PC-9 (cell line): ENCODE data around the gene SIGLEC9. TPM values are rescaled to one million over a fixed set of nuclear protein-coding genes. Genes with fewer than 3 reads are reported as not detected.

ENCODE experiments used
- BruUV-seq: library from RNA; stranded (reverse); fragments of 400-500 nt; replicated peaks from 2 replicates; lab custom pipeline; 2021; lab: Mats Ljungman, UMichigan
- CTCF ChIA-PET: fragments of 300-600 bp; sonication (Branson Sonifier 250); formaldehyde crosslinking; loops from one replicate; lab custom pipeline; 2022; ENCODE audit warnings: antibody characterized with exemption; lab: Charles Lee
- POLR2A ChIA-PET: fragments of 300-600 bp; sonication (Branson Sonifier 250); formaldehyde crosslinking; loops from one replicate; lab custom pipeline; 2022; ENCODE audit warnings: antibody characterized with exemption; ENCODE audit not compliant: unreplicated experiment; lab: Charles Lee
- DNase-seq, 2 experiments: peaks; one replicate each; pipeline versions ENCODE4 v3.0.0 to v3.0.0-alpha.2; 2015 to 2022; ENCODE audit warnings: mixed read lengths in 1 of 2
- H2AFZ ChIP-seq: fragments of 200-600 bp; sonication (generic); 2 replicates; pipeline ENCODE4 v1.8.1; 2017; ENCODE audit warnings: antibody characterized with exemption
- H3F3A ChIP-seq: fragments of 200-600 bp; sonication (generic); 2 replicates; pipeline ENCODE4 v1.8.1; 2017; ENCODE audit warnings: antibody characterized with exemption, mild to moderate bottlenecking, low read depth; ENCODE audit not compliant: insufficient read depth
- H3K27ac ChIP-seq: fragments of 200-600 bp; sonication (generic); 2 replicates; pipeline ENCODE4 v1.6.1; 2016; ENCODE audit warnings: mixed run types
- H3K27me3 ChIP-seq: fragments of 200-600 bp; sonication (generic); 2 replicates; pipeline ENCODE4 v1.6.1; 2016; ENCODE audit warnings: low read depth, mixed run types; ENCODE audit not compliant: insufficient read depth
- H3K36me3 ChIP-seq: fragments of 200-600 bp; sonication (generic); 2 replicates; pipeline ENCODE4 v1.6.1; 2016; ENCODE audit warnings: low read depth, mixed run types
- H3K4me1 ChIP-seq: fragments of 200-600 bp; sonication (generic); replicated peaks from 2 replicates; pipeline ENCODE4 v1.6.1; 2016; ENCODE audit warnings: mixed run types; ENCODE audit not compliant: insufficient read depth
- H3K4me2 ChIP-seq: fragments of 200-600 bp; sonication (generic); 2 replicates; pipeline ENCODE4 v1.6.1; 2017; ENCODE audit warnings: mixed run types
- H3K4me3 ChIP-seq: fragments of 200-600 bp; sonication (generic); 2 replicates; pipeline ENCODE4 v1.6.1; 2016; ENCODE audit warnings: mixed run types
- H3K79me2 ChIP-seq: fragments of 200-600 bp; sonication (generic); 2 replicates; pipeline ENCODE4 v1.6.1; 2017; ENCODE audit warnings: low read depth, mixed run types
- H3K9me2 ChIP-seq: fragments of 200-600 bp; sonication (generic); 2 replicates; pipeline ENCODE4 v1.8.1; 2017; ENCODE audit warnings: mild to moderate bottlenecking; ENCODE audit not compliant: insufficient read depth
- H3K9me3 ChIP-seq: fragments of 200-600 bp; sonication (generic); 2 replicates; pipeline ENCODE4 v1.8.1; 2016; ENCODE audit warnings: low read depth; ENCODE audit not compliant: insufficient read depth
- H4K20me1 ChIP-seq: fragments of 200-600 bp; sonication (generic); 2 replicates; pipeline ENCODE4 v1.8.1; 2017; ENCODE audit not compliant: insufficient read depth
- EZH2 ChIP-seq: fragments of 200-600 bp; sonication (generic); IDR thresholded peaks from 2 replicates; pipeline ENCODE4 v1.8.0; 2017; ENCODE audit warnings: antibody characterized with exemption, low read depth
- intact Hi-C: fragments of 100-400 bp; cut with micrococcal nuclease; formaldehyde crosslinking; loops from one replicate; pipeline ENCODE4 v1.10.0; 2022; ENCODE audit not compliant: unreplicated experiment
- total RNA-seq: library from RNA; stranded (reverse); gene quantifications from 2 replicates; pipeline ENCODE4 v1.2.3, GENCODE V29; 2021
- TF ChIP-seq, protein P1 (sequence below): fragments of 200-600 bp; sonication (generic); conservative IDR thresholded peaks from 2 replicates; pipeline ENCODE4 v1.6.1; 2017; ENCODE audit warnings: mixed run types, antibody characterized with exemption, mild to moderate bottlenecking, moderate library complexity

SIGLEC9 gene
- total RNA-seq, 1 experiment from 2014 or later, result not detected

DNA sequence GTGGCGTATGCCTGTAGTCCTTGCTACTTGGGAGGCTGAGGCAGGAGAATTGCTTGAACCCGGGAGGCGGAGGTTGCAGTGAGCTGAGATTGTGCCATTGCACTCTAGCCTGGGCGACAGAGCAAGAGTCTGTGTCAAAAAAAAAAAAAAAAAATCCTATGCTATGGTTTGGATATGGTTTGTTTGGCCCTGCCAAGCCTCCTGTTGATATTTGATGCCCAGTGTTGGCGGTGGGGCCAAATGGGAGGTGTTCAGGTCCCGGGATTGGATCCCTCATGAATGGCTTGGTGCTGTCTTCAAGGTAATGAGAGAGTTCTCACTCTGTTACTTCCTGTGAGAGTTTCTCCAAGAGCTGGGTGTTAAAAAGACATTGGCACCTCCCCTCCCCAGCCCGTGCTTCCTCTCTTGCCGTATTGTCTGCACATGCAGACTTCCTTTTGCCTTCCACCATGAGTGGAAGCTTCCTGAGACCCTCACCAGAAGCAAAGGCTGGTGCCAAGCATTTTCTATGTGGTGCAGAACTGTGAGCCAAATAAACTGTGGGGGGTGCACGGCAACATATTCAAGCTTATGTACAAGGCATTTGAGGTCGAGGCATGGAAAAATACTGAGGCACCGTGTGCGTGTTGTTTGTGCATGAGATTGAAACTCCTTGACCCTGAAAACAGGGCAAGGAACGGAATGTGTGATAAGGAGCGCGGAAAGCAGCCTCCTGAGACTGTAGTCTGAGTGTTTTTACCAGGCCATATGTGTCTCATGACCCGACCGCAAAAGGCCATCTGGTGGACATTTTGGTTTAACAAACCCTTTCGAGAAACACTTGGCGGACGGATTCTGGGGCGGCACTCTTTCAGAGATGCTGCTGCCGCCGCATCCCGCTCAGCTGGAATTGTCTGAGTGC lies 7.3 kb downstream of the SIGLEC9 start:
- Histone ChIP-seq H4K20me1 (no peaks in the 10 kb centered on the region), H3K27ac (no peak overlapping the region), H2AFZ (no peak overlapping the region), H3K36me3 (no peaks in the 10 kb centered on the region), H3K4me3 (no peak overlapping the region), H3K79me2 (no peaks in the 10 kb centered on the region), H3K9me3 (peaks cover 8% of the 10 kb centered on the region; the same call in 1 of the 2 replicates), H3K9me2 (no peaks in the 10 kb centered on the region), H3K4me1 (0 out of 2 replicates have a peak, but pooled peaks cover 9% of the 10 kb centered on the region), H3K27me3 (peaks cover 89% of the 10 kb centered on the region), H3F3A (peaks cover 4% of the 10 kb centered on the region; the same call in 1 of the 2 replicates), H3K4me2 (0 out of 2 replicates have a peak overlapping the region, but pooled peaks have one; percentile 14)
- DNase-seq, result peak in 1 of 2 experiments; percentile 8
- ChIA-PET POLR2A (no interaction called here), CTCF (no interaction called here)
- intact Hi-C loops, result no loop called here
- TF ChIP-seq, protein P1, sequence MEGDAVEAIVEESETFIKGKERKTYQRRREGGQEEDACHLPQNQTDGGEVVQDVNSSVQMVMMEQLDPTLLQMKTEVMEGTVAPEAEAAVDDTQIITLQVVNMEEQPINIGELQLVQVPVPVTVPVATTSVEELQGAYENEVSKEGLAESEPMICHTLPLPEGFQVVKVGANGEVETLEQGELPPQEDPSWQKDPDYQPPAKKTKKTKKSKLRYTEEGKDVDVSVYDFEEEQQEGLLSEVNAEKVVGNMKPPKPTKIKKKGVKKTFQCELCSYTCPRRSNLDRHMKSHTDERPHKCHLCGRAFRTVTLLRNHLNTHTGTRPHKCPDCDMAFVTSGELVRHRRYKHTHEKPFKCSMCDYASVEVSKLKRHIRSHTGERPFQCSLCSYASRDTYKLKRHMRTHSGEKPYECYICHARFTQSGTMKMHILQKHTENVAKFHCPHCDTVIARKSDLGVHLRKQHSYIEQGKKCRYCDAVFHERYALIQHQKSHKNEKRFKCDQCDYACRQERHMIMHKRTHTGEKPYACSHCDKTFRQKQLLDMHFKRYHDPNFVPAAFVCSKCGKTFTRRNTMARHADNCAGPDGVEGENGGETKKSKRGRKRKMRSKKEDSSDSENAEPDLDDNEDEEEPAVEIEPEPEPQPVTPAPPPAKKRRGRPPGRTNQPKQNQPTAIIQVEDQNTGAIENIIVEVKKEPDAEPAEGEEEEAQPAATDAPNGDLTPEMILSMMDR, result no peak; the same call in 1 of the 2 replicates
- no peak for TF ChIP-seq EZH2
- no TSS peak for BruUV-seq

DNA sequence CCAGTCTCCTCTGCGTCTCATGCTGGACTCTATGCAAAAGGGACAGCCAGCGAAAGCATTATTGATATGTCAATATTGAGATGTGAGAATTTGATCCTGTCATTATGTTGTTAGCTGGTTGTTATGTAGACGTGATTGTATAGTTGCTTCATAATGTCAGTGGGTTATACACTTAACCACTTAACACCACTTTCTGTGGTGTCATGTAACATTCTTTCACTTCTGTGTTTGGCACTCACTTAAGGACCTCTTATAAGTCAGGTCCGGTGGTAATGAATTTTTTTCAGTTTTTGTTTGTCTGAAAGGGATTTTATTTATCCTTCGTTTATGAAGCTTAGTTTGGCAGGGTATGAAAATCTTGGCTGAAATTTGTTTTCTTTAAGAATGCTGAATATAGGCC lies 10.3 kb downstream of the SIGLEC9 start:
- Histone ChIP-seq H2AFZ (no peak overlapping the region), H3F3A (no peaks in the 10 kb centered on the region), H3K27ac (no peak overlapping the region), H3K4me1 (no peaks in the 10 kb centered on the region), H3K4me2 (no peak overlapping the region), H3K9me2 (no peaks in the 10 kb centered on the region), H4K20me1 (no peaks in the 10 kb centered on the region), H3K4me3 (no peak overlapping the region), H3K36me3 (no peaks in the 10 kb centered on the region), H3K79me2 (no peaks in the 10 kb centered on the region), H3K9me3 (peaks cover 8% of the 10 kb centered on the region; the same call in 1 of the 2 replicates), H3K27me3 (peaks cover 90% of the 10 kb centered on the region)
- TF ChIP-seq EZH2, result no peak
- TF ChIP-seq, protein P1, result no peak
- DNase-seq, result no peak
- ChIA-PET POLR2A (no interaction called here), CTCF (no interaction called here)
- intact Hi-C loops, result no loop called here
- BruUV-seq, result no TSS peak

DNA sequence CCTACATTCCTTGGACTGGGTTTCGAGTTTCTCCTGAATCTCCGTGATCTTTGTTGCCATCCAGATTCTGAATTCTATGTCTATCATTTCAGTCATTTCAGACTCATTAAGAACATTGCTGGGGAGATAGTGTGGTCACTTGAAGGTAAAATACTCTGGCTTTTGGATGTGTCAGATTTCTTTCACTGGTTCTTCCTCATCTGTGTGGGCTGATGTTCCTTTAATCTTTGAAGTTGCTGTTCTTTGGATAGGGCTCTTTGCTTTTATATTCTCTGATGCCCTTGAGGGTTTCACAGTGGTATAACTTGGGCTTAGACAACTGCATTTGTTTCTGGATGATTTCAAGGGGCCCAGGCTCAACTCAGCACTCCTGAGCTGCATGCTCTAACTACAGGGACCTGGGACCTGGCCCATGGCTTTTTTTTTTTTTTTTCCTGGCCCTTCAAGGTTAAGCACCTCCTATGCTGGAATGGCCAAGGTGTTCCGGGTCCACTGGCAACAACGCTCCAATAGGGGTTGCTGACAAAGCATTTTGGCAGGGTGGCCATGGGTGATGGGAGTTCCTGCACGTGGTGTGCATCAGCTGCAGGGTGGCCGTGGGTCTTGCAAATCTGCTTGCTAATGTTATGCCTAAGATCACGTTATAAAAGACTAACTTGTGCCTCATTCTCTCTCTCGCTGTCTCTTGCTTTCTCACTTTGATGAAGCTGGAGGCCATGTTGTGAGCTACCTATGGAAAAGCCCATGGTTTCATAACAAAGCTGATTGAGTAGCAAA lies 11.5 kb downstream of the SIGLEC9 start:
- no peaks in the 10 kb centered on the region for H3K4me1 ChIP-seq
- CTCF ChIA-PET, result no interaction called here
- no peak overlapping the region for H2AFZ ChIP-seq

More for the DNA sequence above, 11.5 kb downstream of the SIGLEC9 start:
- H3K9me3 ChIP-seq, result peaks cover 8% of the 10 kb centered on the region; the same call in 1 of the 2 replicates
- POLR2A ChIA-PET, result no interaction called here
- H3K9me2 ChIP-seq, result no peaks in the 10 kb centered on the region
- no peaks in the 10 kb centered on the region for H3K36me3 ChIP-seq
- DNase-seq, result no peak
- peaks cover 90% of the 10 kb centered on the region for H3K27me3 ChIP-seq
- H3K27ac ChIP-seq, result no peak overlapping the region
- no peaks in the 10 kb centered on the region for H3K79me2 ChIP-seq
- no peak overlapping the region for H3K4me3 ChIP-seq
- TF ChIP-seq, protein P1, result no peak
- no peak for TF ChIP-seq EZH2
- H3K4me2 ChIP-seq, result no peak overlapping the region
- no TSS peak for BruUV-seq
- intact Hi-C loops, result no loop called here
- H3F3A ChIP-seq, result no peaks in the 10 kb centered on the region
- H4K20me1 ChIP-seq, result no peaks in the 10 kb centered on the region
